Epidermal melanocyte (primary cell): ENCODE measurements around the gene KLHL3.
"Not testable (repeated sequence)": the region's sequence is repeated elsewhere in the genome, so short reads cannot be mapped to it uniquely, and the experiment has no call there.

Source experiments
- DNase-seq: peaks from one replicate; pipeline ENCODE4 v3.0.0; 2011; ENCODE audit warnings: low spot score; ENCODE audit not compliant: insufficient read length

Gene KLHL3

GRCh38 chr5:137735555-137736284 lies at the start of gene KLHL3:
Gene KLHL3, minus strand, starts transcription at chr5:137736089. Its CDS starts 443 bp downstream, at chr5:137735646.
- no peak for DNase-seq

- no peak for DNase-seq
These were observed 47.2 kb upstream of the KLHL3 start for GRCh38 chr5:137782984-137783536.

GRCh38 chr5:137782055-137782454 lies 46.2 kb upstream of the KLHL3 start:
- no peak for DNase-seq

GRCh38 chr5:137778772-137779564 lies 43.1 kb upstream of the KLHL3 start:
- DNase-seq: peak; percentile 20

- DNase-seq: not testable (repeated sequence)
These were observed 32.0 kb upstream of the KLHL3 start for GRCh38 chr5:137767937-137768336.

GRCh38 chr5:137761566-137761965 lies 25.7 kb upstream of the KLHL3 start:
- no peak for DNase-seq

- no peak for DNase-seq
These were observed 25.0 kb upstream of the KLHL3 start for GRCh38 chr5:137760719-137761516.

- no peak for DNase-seq
These were observed 24.4 kb upstream of the KLHL3 start for GRCh38 chr5:137760294-137760693.

- no peak for DNase-seq
These were observed 22.9 kb upstream of the KLHL3 start for GRCh38 chr5:137758715-137759306.

- no peak for DNase-seq
These were observed 22.2 kb upstream of the KLHL3 start for GRCh38 chr5:137758121-137758520.

- no peak for DNase-seq
These were observed 21.7 kb upstream of the KLHL3 start for GRCh38 chr5:137757634-137758033.

GRCh38 chr5:137754961-137755762 lies 19.3 kb upstream of the KLHL3 start:
- no peak for DNase-seq

GRCh38 chr5:137754188-137754960 lies 18.5 kb upstream of the KLHL3 start, which contains the start of gene HNRNPA0:
Gene HNRNPA0, minus strand, starts transcription at chr5:137754363. Its CDS starts 297 bp downstream, at chr5:137754066.
- DNase-seq: peak; percentile 87

- no peak for DNase-seq
These were observed 17.9 kb upstream of the KLHL3 start for GRCh38 chr5:137753691-137754187.

GRCh38 chr5:137752905-137753690 lies 17.2 kb upstream of the KLHL3 start:
- no peak for DNase-seq

- peak; percentile 62 for DNase-seq
These were observed 16.1 kb upstream of the KLHL3 start for GRCh38 chr5:137751869-137752491.

GRCh38 chr5:137750436-137750835 lies 14.5 kb upstream of the KLHL3 start:
- no peak for DNase-seq

GRCh38 chr5:137747848-137748247 lies 12.0 kb upstream of the KLHL3 start:
- no peak for DNase-seq
